Measurements from ENCODE around the gene CEP135.
A peak's percentile ranks its signal among the peaks of the same experiment; 100 is the strongest.
"Not testable (repeated sequence)": the region's sequence is repeated elsewhere in the genome, so short reads cannot be mapped to it uniquely, and the experiment has no call there.

Gene CEP135, protein sequence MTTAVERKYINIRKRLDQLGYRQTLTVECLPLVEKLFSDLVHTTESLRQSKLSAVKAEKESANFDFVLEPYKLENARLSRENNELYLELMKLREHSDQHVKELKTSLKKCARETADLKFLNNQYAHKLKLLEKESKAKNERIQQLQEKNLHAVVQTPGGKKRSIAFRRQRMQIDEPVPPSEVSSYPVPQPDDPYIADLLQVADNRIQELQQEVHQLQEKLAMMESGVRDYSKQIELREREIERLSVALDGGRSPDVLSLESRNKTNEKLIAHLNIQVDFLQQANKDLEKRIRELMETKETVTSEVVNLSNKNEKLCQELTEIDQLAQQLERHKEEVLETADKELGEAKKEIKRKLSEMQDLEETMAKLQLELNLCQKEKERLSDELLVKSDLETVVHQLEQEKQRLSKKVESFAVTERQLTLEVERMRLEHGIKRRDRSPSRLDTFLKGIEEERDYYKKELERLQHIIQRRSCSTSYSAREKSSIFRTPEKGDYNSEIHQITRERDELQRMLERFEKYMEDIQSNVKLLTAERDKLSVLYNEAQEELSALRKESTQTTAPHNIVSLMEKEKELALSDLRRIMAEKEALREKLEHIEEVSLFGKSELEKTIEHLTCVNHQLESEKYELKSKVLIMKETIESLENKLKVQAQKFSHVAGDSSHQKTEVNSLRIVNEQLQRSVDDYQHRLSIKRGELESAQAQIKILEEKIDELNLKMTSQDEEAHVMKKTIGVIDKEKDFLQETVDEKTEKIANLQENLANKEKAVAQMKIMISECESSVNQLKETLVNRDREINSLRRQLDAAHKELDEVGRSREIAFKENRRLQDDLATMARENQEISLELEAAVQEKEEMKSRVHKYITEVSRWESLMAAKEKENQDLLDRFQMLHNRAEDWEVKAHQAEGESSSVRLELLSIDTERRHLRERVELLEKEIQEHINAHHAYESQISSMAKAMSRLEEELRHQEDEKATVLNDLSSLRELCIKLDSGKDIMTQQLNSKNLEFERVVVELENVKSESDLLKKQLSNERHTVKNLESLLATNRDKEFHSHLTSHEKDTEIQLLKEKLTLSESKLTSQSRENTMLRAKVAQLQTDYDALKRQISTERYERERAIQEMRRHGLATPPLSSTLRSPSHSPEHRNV

DNA sequence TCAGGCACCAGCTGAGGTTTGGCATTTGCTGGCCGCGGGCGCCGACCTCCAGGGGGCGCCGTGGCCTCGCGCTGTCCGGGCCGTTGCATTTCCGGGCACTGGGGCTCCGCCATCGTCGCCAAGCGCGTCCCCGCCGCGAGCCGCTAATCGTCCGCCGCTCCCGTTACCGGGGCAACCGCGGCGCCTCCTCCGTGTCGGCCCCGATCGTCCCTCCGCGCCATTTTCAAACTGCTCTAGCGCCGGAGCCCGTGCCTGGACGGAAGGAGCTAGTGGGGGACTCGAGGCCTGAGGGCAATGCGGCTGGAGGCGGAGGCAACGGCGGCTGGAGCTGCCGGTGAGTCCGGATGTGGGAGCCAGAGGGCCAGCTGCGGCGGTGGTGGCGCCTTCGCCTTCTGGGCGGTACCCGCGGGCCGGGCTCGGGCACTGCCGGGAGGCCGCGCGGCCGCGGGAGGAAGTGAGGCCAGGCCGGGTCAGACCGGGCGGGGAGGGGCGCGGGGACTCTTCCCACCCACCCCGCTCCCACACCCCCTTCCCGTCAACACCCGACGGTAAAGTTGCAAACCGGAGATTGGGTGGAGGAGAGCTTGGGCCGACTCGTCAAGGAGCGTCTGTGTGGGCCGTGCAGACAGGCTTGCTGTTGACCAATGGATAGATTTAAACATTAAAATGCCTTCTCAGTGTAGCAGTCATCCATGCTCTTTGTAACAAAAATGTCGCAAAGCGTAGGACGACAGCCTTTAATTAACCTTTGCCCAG, at the start of gene CEP135:
CEP135 (plus strand) TSS at position 220 of the 756 bp plus-strand sequence. CDS start 3,186 bp downstream, outside the sequence.
- DNase-seq: peak; percentile 96 to 97 (median 96)

- DNase-seq: no peak
Measured at GRCh38 chr4:55902677-55903076, 46.1 kb upstream of the CEP135 start.

GRCh38 chr4:55903577-55903976, 45.2 kb upstream of the CEP135 start:
- DNase-seq: peak in 1 of 3 experiments; percentile 24

- DNase-seq: no peak
Measured at GRCh38 chr4:55904576-55904975, 44.2 kb upstream of the CEP135 start.

DNA sequence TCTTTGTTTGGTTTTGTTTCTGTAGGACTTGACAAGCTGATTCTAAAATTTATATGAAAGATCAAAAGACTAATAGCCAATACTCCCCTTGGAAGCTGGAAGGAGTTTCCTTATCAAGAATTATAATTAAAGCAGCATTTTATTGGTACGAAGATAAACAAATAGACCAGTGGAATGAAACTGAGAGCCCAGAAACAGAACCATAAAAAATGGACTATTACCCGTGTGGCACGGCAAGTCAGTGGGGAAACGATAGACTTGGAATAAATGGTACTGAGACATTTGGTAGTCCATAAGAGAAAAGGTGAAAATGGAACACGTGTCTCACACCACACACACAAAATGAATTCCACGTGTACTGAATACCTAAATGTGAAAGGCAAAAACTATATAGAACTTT, 42.4 kb upstream of the CEP135 start:
- no peak for DNase-seq

GRCh38 chr4:55906989-55907388, 41.8 kb upstream of the CEP135 start:
- DNase-seq: no peak

DNA sequence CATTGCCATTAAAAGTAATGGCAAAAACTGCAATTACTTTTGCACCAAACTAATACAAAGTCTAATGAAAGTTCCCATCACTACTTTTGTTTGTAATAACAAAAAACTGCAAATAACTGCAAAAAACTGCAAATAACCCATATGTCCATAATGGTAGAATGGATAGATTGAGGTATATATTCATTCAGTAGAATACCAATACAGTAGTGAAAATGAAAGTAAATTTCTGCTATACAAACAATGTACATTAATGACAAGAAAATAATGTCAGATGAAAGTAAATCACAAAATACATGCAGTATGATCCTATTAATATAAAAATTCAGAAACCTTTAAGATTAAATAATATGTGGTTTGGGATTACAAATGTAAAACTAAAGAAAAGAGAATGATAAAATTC, 41.3 kb upstream of the CEP135 start:
- DNase-seq: no peak

DNA sequence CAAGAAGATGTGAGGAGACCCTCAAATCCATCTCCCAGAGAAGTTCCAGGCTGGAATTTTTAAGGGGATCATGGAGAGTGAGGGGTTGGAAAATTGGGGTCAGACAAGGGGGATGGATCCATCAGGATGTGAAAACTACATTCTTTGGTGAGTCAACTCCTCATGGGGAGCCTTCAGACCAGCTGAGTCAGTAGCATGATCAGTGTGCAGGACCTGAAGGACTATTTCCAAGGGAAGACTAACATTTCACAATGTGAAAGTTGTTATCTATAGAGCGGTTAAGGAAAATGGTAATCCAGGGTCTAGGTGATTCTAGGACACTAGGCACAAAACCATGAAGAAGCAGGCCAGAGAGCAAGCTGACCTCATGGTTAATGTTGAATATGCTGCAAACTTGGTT, 38.6 kb upstream of the CEP135 start:
- no peak for DNase-seq

DNA sequence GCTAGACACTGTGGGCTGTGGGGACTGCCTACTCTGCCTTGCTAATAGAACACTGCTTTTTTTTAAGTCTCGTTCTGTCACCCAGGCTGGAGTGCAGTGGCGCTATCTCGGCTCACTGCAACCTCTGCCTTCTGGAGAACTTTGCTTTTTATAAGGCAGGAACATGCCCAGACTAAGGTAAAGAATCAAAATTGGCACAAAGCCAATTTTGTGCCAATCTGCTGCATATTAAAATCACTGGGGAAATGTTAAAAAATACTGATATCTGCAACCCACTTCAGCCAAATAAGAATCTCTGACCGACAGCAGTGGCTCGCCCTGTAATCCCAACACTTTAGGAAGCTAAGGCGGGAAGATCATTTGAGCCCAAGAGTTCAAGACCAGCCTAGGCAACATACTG, 36.5 kb upstream of the CEP135 start:
- DNase-seq: peak in 1 of 3 experiments; percentile 16

DNA sequence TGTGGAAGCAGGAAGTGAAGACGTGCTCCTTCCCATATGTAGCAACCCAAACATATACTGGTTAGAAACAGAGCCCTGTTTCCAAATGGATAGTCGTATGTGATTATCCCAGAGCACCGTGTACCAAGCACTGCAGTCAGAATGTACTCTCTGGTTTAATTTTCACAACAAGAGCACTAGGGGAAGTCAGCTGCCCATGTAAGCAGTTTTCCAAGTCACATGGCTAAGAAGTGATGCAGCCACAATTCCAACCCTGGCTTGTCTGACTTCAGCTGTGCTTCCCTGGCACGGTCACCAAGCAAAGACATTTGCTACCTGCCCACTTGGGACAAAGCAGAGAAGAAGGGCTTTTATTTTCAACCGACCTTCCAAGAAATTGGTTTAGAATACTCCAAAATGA, 28.2 kb upstream of the CEP135 start:
- DNase-seq: no peak

DNA sequence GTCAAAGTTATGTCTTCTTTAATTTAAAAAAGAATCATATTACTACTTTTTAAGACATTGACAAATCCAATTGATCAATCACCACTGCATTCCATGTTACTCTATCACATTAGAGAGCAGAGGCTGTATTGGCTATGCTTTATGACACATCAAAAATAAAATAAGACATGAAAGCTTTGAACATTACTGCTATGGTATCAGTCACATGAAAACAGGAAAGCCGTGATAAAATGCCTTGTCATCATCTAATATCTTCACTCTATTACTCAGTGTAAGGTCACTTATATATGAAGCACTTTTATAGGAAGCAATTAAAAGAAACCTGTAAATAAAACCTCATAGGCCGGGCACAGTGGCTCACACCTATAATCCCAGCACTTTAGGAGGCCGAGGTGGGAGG, 27.7 kb upstream of the CEP135 start:
- DNase-seq: no peak

DNA sequence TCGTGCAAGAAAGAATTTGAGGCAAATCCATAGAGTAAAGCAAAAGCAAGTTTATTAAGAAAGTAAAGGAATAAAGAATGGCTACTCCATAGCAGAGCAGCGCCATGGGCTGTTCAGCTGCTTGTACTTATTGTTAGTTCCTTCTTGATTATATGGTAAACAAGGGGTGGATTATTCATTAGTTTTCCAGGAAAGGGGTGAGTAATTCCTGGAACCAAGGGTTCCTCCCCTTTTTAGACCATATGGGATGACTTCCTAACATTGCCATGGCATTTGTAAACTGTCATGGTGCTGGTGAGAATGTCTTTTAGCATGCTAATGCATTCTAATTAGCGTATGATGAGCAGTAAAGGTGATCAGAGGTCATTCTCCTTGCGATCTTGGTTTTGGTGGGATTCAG, 23.5 kb upstream of the CEP135 start:
- DNase-seq: no peak

DNA sequence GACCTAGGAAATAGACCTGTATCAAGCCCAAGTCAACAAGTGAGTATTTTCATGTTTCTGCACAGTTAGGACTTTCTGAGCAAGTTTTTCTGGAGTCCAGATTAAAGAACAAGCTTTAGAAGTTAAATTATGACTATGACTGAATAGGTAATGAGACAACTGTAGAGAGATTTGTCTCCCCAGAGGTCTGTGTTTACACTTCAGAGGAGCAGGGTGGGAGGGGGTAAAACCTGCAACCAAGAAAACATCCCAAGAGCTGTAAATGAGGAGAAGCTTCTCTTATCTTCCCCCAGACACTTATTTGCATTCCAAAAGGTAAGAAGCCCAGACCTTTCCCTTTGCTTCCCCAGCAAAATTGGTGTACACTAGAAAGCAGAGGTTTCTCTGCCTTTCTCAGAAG, 22.1 kb upstream of the CEP135 start:
- no peak for DNase-seq

DNA sequence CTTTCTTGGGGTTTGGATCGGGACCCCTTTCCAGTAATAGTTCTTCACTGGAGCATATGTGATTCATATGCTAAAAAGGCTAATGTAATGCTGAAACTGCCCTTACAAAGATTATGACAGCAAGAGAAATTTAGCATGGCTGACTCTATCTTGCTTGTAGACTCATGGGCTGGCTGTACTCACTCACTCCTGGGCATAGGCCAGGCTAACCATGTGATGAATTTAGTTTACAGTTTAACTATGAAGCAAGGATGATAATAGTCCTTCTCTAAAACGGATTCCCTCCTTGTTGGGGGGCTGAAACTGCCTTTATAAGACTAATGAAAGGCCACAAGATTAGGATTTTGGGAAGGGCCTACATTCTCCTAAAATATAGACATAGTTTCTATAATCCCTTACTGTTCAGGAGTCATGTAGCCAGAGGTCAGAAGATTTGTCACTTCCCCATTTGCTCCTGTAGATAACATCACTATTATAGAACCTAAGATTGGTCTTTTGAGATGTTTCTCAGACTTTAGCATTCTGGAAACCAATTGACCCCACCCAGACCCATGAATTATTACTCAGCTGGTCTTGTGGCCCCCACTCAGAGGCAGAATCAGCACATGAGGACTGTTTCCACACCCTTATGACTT, 20.8 kb upstream of the CEP135 start:
- DNase-seq: no peak

DNA sequence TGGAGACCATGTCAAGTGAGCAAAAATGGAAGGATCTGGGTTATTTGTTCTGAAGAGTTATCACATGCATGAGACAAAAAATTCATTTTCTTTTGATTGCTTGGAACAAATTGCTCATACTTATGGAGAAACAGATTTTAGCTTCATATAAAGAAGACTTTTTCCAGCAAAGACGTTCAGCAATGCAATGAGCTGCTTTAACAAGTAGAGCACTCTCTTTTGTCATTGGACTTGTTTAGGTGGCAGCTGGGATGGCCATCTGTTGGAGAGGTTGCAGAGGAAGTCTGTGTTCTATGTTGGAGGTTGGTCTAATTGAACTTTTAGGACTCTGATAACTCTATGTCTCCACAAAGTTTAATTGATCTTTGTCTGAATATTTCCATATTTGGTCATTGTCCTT, 19.9 kb upstream of the CEP135 start:
- DNase-seq: no peak

GRCh38 chr4:55931043-55931442, 17.7 kb upstream of the CEP135 start:
- DNase-seq: no peak

GRCh38 chr4:55931833-55932232, 16.9 kb upstream of the CEP135 start:
- no peak for DNase-seq

- no peak for DNase-seq
Measured at GRCh38 chr4:55932511-55932910, 16.2 kb upstream of the CEP135 start.

DNA sequence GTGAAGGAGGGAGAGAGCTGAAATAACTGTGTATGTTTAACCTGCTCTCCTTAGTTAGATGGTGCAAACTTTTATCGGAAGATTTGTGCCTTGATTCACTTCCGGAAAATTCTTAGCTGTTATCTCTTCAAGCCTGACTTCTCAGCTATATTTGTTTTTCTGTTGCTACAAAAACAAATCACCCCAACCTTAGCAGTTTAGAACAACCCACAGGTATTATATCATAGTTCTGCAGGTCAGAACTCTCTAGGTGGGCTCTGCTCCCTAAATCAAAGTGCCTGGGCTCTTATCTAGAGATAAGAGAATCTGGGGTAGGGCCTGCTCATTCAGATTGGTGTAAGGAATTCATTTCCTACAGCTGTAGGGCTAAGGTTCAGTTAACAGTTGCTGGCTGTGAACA, 15.1 kb upstream of the CEP135 start:
- DNase-seq: no peak

DNA sequence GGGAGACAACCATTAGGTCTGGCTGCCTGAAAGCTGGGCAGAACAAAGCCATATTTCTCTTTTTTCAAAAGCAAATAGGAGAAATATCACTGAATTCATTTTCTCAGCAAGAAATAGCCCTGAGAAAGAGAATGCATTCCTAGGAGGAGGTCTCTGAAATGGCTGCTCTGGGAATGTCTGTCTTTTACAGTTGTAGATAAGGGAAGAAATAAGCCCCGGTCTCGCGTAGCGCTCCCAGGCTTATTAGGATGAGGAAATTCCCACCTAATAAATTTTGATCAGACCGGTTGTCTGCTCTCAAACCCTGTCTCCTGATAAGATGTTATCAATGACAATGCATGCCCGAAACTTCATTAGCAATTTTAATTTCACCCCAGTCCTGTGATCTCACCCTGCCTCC, 12.8 kb upstream of the CEP135 start:
- DNase-seq: not testable (repeated sequence)

DNA sequence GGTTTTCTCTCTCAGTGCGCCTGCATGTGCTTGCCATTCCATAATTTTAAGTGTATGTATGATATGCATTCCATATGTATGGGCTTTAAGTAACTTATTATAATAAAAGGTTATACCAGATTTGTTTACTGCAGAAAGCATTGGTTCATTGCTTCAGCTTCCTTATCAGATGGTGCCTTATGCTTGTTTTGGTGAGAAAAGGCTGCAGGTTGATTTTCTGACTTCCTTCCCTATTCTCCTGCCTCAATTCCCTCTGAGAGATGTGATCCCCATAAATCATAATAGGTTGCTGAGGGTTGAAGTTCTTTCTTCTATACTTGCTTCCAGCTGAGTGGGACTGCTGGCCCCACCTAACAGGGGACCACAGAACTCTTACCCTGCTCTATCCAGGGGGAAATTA, 10.3 kb upstream of the CEP135 start:
- DNase-seq: no peak

DNA sequence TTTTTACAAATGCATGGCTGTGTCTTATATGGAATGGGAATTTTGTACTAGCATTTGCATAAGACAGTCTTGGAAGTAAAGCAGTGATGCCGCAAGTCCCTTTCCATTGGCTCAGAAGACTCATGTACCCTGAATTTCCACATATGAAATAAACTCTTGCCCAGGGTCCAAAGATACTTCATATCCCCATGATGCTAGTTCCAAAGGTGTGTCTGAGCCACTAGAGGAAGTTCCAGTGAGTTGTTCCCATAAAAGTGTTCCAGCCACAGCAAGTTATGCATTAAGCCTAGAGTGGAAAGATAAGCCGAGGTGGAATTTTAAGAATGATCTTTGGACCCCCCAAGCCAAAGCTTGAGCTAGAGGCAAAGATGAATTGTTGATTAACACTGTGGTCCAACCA, 9.3 kb upstream of the CEP135 start:
- no peak for DNase-seq
